Heart right ventricle (tissue), 16 donors: ENCODE data around the gene TMEM181. TPM values are rescaled to one million over a fixed set of nuclear protein-coding genes. Genes with fewer than 3 reads are reported as not detected.
"Not testable (repeated sequence)": the region's sequence is repeated elsewhere in the genome, so short reads cannot be mapped to it uniquely, and the experiment has no call there.

Experiments used
- ATAC-seq, 8 donors: fragments of 200-7000 bp; cut with Tn5 transposase; one replicate each; pipeline ENCODE4 v1.9.1; 2020; ENCODE audit warnings: mild to moderate bottlenecking in 8 of 8, moderate library complexity in 8 of 8, moderate number of reproducible peaks in 1 of 8
- DNase-seq, 2 donors: peaks; one replicate each; pipeline ENCODE4 v3.0.0-alpha.2; 2020
- H3K27ac ChIP-seq, 10 donors: fragments of 200-600 bp; sonication (generic) in 2 of 10; one replicate each; pipeline versions ENCODE4 v1.5.0 to v1.8.0; 2020 to 2022; ENCODE audit warnings: mild to moderate bottlenecking in 3 of 10
- H3K27me3 ChIP-seq, 7 donors: fragments of 200-600 bp; one replicate each; pipeline ENCODE4 v1.8.0; 2021 to 2022; ENCODE audit warnings: mild to moderate bottlenecking in 2 of 7
- H3K36me3 ChIP-seq, 9 donors: fragments of 200-600 bp; sonication (generic) in 1 of 9; one replicate each; pipeline versions ENCODE4 v1.5.0 to v1.8.0; 2020 to 2022; ENCODE audit warnings: mild to moderate bottlenecking in 2 of 9
- H3K4me1 ChIP-seq, 9 donors: fragments of 200-600 bp; sonication (generic) in 1 of 9; one replicate each; pipeline versions ENCODE4 v1.5.0 to v1.8.0; 2020 to 2022; ENCODE audit warnings: mild to moderate bottlenecking in 4 of 9
- H3K4me3 ChIP-seq, 10 donors: fragments of 200-600 bp; sonication (generic) in 2 of 10; one replicate each; pipeline versions ENCODE4 v1.5.0 to v1.8.0; 2020 to 2022; ENCODE audit warnings: mild to moderate bottlenecking in 7 of 10, moderate library complexity in 2 of 10
- H3K9me3 ChIP-seq, 11 donors: fragments of 200-600 bp in 10 of 11; sonication (generic) in 2 of 11; one replicate each; pipeline versions ENCODE4 v1.5.0 to v1.8.0; 2013 to 2022; ENCODE audit warnings: mild to moderate bottlenecking in 2 of 11, control low read depth in 1 of 11, moderate library complexity in 1 of 11
- WGBS, 2 donors: extraction: QIAGEN DNeasy Blood & Tissue Kit; methylation state at CpG; one replicate each; pipeline ENCODE4 v1.1.7; 2013; ENCODE audit warnings: inconsistent platforms in 1 of 2; 5-methylcytosine and 5-hydroxymethylcytosine counted together
- intact Hi-C, 10 donors: fragments of 100-400 bp; cut with DNase I; formaldehyde crosslinking; loops; one replicate each; pipeline versions ENCODE4 v1.11.1 to v1.14.2; 2022
- polyA plus RNA-seq, 2 donors: library from polyadenylated mRNA; stranded (reverse); fragments of 200-250 nt; gene quantifications; one replicate each; pipeline ENCODE4 v1.2.3, GENCODE V29; 2013
- total RNA-seq, 10 donors: library from RNA; stranded (reverse); fragmentation: NEBNext Ultra II Directional in 3 of 10; extraction: Animal tissue kit (Norgen Biotek cat#: 25700) in 3 of 10; gene quantifications; one replicate each; pipeline versions ENCODE4 v1.2.1 to v1.2.4, GENCODE V29; 2021 to 2023
- TF ChIP-seq, protein P1 (sequence below), 9 donors: fragments of 200-600 bp; sonication (generic) in 2 of 9; IDR thresholded peaks; one replicate each; pipeline versions ENCODE4 v1.5.0 to v1.8.0; 2021 to 2022; ENCODE audit warnings: antibody characterized with exemption in 9 of 9, mild to moderate bottlenecking in 5 of 9, moderate library complexity in 1 of 9
- donor health status: Arrhythmogenic right ventricular cardiomyopathy.
- donor health status: ischemic (EF 13 %, LVEDD 7.1; RV severe dilation, severe dysfunction).
- donor health status: healthy with polysubstance abuse.
- donor health status: DM: no; HTN: yes; CAD: no.
- donor health status: DM: no; HTN: no; CAD: no.
- donor health status: ischemic (EF 25% LVEDD 6.9; RV normal size, moderate dysfunction).
- donor health status: ischemic (EF 25% LVEDD 5.7; RV mildly dilated, moderate dysfunction).
- donor health status: healthy.
- donor health status: DM: yes; HTN: yes; CAD: no.
- donor health status: Ischemic cardiomyopathy.
- donor health status: ischemic (EF 35%, LVEDD 5.7; RV mildly dilated, moderate dysfunction).
- donor health status: nonischemic (EF 11% LVEDD 7.7; RV severe dilation, severe dysfunction).
- donor health status: DM: yes; HTN: yes; CAD: no.
- donor health status: PGD.
- donor health status: ischemic (EF 29% LVEDD 5.4; RV normal size, mild dysfunction).
- donor health status: nonischemic (EF 23%, LVEDD 6.1; RV moderate dilation, normal function).

Gene TMEM181
- total and polyA plus RNA-seq, 12 donors = 5.9 to 13.4 (median 9.6) TPM

DNA sequence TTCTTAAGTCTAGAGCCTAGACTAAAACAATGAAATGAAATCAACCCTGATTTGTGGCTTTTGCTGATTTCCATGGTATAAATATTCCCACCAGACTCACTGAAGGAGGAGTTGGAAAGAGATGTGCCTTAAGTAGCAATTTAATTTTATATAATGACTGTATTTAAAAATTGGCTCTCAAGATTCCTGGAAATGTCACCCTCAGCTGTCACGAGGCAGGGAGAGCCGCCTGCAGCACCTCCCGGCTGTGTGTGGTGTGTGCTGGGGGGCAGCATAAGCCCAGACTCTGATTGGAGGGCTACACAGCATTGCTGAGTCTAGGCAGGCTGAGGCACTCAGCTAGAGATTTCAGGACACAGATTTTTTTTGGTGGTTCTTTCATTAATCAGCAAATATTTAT, 40.6 kb upstream of the TMEM181 start:
- Histone ChIP-seq H3K4me1 (peaks cover 0 to 19% (median 13%) of the 10 kb centered on the region in 9 donors), H3K9me3 (no peaks in the 10 kb centered on the region), H3K27ac (no peak overlapping the region), H3K27me3 (peaks cover 0 to 70% (median 54%) of the 10 kb centered on the region in 7 donors), H3K36me3 (no peaks in the 10 kb centered on the region), H3K4me3 (no peak overlapping the region)
- ATAC-seq (no peak), DNase-seq (no peak)
- 45 to 55% methylated on average over 3 of the region's 3 CpGs for WGBS, 2 donors
- intact Hi-C loops = loop anchor here in 9 of 10 donors (2.0 to 10.0 kb wide), 4 partner anchors 294 to 302 kb away; no protein-coding TSS in a partner anchor
- TF ChIP-seq, protein P1, sequence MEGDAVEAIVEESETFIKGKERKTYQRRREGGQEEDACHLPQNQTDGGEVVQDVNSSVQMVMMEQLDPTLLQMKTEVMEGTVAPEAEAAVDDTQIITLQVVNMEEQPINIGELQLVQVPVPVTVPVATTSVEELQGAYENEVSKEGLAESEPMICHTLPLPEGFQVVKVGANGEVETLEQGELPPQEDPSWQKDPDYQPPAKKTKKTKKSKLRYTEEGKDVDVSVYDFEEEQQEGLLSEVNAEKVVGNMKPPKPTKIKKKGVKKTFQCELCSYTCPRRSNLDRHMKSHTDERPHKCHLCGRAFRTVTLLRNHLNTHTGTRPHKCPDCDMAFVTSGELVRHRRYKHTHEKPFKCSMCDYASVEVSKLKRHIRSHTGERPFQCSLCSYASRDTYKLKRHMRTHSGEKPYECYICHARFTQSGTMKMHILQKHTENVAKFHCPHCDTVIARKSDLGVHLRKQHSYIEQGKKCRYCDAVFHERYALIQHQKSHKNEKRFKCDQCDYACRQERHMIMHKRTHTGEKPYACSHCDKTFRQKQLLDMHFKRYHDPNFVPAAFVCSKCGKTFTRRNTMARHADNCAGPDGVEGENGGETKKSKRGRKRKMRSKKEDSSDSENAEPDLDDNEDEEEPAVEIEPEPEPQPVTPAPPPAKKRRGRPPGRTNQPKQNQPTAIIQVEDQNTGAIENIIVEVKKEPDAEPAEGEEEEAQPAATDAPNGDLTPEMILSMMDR (IDR thresholded peaks at IDR 0.05) = no peak

DNA sequence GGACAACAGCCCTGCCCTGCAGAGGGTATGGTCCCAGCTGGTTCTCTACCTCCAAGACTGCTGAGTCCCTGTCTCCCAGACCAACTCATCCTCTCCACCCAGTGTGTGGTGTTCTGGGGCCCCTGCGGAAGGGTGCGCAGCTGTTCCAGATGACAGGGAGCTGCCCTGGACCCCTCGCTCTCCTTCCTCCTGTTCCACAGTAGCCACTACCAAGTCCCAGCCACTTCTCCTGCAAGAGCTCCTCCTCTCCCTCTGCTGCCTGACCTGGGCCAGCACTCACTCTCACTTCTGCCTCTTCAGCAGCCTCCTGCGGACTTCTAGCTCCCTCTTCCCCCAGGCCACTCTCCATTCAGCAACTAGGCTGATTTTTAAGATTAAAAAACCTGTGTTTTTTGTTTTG, 40.1 kb upstream of the TMEM181 start:
- intact Hi-C loops = loop anchor here in 9 of 10 donors (2.0 to 10.0 kb wide), 4 partner anchors 295 to 303 kb away; no protein-coding TSS in a partner anchor
- TF ChIP-seq, protein P1 (IDR thresholded peaks at IDR 0.05) = no peak
- H3K4me3 ChIP-seq = no peak overlapping the region
- DNase-seq (no peak), ATAC-seq (peak in 1 of 8 donors; percentile 32)
- WGBS, 2 donors = 61 to 77% methylated on average over 4 of the region's 4 CpGs
- no peak overlapping the region for H3K27ac ChIP-seq
- H3K36me3 ChIP-seq = no peaks in the 10 kb centered on the region
- H3K4me1 ChIP-seq = peaks cover 0 to 19% (median 13%) of the 10 kb centered on the region in 9 donors
- H3K27me3 ChIP-seq = peaks cover 0 to 74% (median 58%) of the 10 kb centered on the region in 7 donors
- no peaks in the 10 kb centered on the region for H3K9me3 ChIP-seq

DNA sequence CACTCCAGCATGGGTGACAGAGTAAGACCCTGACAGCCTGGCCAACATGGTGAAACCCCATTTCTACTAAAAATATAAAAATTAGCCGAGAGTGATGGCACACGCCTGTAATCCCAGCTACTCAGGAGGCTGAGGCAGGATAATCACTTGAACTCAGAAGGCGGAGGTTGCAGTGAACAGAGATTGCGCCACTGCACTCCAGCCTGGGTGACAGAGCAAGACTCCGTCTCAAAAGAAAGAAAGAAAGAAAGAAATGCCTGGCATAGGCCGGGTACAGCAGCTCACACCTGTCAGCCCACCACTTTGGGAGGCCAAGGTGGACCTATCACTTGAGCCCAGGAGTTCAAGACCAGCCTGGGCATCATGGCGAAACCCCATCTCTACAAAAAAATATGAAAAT, 38.9 kb upstream of the TMEM181 start:
- DNase-seq, intact Hi-C loops, H3K36me3 ChIP-seq, H3K9me3 ChIP-seq, H3K27ac ChIP-seq, ATAC-seq, H3K4me3 ChIP-seq: not testable (repeated sequence)
- H3K4me1 ChIP-seq = peaks cover 0 to 19% (median 13%) of the 10 kb centered on the region in 9 donors
- 92 to 95% methylated on average over 7 of the region's 7 CpGs for WGBS, 2 donors
- H3K27me3 ChIP-seq = peaks cover 0 to 82% (median 69%) of the 10 kb centered on the region in 7 donors

DNA sequence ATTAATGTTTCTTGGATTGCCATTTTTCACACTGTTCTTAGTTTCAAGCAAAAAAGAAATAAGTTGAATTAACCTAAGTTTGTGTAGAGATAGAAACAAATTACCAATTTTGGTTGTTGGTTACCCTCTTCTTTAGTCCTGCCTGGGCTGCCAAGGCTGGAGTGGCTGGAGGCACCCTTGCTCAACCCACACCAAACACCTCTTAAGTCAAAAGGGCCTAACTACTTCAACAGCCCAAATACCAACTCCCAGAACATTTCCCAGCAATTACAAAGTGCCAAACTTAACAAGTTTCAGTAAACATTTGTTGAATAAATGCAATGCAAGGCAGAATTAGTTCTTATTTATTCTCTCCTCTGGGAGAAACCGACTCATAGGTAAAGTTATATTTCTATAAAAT, 38.1 kb upstream of the TMEM181 start:
- no peak overlapping the region for H3K4me3 ChIP-seq
- H3K36me3 ChIP-seq = no peaks in the 10 kb centered on the region
- peaks cover 0 to 14% (median 7%) of the 10 kb centered on the region in 9 donors for H3K4me1 ChIP-seq
- TF ChIP-seq, protein P1 (IDR thresholded peaks at IDR 0.05) = no peak
- intact Hi-C loops = no loop called here
- peaks cover 0 to 74% (median 62%) of the 10 kb centered on the region in 7 donors for H3K27me3 ChIP-seq
- H3K9me3 ChIP-seq = peaks cover 0 to 1% (median 0%) of the 10 kb centered on the region in 11 donors
- H3K27ac ChIP-seq = no peak overlapping the region
- no peak for DNase-seq
- 88 to 89% methylated on average over 1 of the region's 1 CpG for WGBS, 2 donors
- no peak for ATAC-seq

DNA sequence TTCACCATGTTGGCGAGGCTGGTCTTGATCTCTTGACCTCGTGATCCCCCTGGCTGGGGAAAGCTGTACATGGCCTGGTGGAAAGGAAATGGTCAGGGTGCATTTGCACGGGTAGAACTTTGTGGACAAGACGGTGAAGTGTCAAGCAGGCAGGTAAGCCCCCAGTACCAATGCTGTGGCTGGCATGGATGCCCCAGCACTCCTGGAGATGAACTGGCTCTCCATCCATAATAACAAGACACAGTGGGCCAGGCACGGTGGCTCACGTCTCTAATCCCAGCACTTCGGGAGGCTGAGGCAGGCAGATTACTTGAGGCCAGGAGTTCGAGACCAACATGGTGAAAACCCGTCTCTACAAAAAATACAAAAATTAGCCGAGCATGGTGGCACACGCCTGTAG, 37.3 kb upstream of the TMEM181 start:
- ATAC-seq (no peak), DNase-seq (no peak)
- WGBS, 2 donors = 94 to 95% methylated on average over 11 of the region's 11 CpGs
- TF ChIP-seq, protein P1 (IDR thresholded peaks at IDR 0.05) = no peak
- H3K27ac ChIP-seq = no peak overlapping the region
- H3K4me3 ChIP-seq = no peak overlapping the region
- peaks cover 0 to 10% (median 0%) of the 10 kb centered on the region in 11 donors for H3K9me3 ChIP-seq
- H3K4me1 ChIP-seq = peaks cover 0 to 11% (median 7%) of the 10 kb centered on the region in 9 donors
- intact Hi-C loops = no loop called here
- no peaks in the 10 kb centered on the region for H3K36me3 ChIP-seq
- peaks cover 0 to 65% (median 54%) of the 10 kb centered on the region in 7 donors for H3K27me3 ChIP-seq
